Measurements from ENCODE around the gene GPR15.

GRCh38 chr3:98563661-98564281 is 32.0 kb downstream of the GPR15 start:
- TF ChIP-seq, protein P1, sequence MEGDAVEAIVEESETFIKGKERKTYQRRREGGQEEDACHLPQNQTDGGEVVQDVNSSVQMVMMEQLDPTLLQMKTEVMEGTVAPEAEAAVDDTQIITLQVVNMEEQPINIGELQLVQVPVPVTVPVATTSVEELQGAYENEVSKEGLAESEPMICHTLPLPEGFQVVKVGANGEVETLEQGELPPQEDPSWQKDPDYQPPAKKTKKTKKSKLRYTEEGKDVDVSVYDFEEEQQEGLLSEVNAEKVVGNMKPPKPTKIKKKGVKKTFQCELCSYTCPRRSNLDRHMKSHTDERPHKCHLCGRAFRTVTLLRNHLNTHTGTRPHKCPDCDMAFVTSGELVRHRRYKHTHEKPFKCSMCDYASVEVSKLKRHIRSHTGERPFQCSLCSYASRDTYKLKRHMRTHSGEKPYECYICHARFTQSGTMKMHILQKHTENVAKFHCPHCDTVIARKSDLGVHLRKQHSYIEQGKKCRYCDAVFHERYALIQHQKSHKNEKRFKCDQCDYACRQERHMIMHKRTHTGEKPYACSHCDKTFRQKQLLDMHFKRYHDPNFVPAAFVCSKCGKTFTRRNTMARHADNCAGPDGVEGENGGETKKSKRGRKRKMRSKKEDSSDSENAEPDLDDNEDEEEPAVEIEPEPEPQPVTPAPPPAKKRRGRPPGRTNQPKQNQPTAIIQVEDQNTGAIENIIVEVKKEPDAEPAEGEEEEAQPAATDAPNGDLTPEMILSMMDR (IDR thresholded peaks at IDR 0.05; ENCODE audit: extremely low read depth in 1 of 2, insufficient read depth in 1 of 2, low read depth in 1 of 2, low read length in 2 of 2) = no peak
- TF ChIP-seq POLR2A (IDR thresholded peaks at IDR 0.05; ENCODE audit: low read depth, low read length) (no peak), POLR2AphosphoS5 (IDR thresholded peaks at IDR 0.05; ENCODE audit: insufficient read depth, low read depth, low read length) (no peak)
